Heart left ventricle (tissue), 16 donors: ENCODE measurements around the gene ELP2. TPM values are rescaled to one million over a fixed set of nuclear protein-coding genes. Genes with fewer than 3 reads are reported as not detected.

Experiments used
- ATAC-seq, 4 donors: fragments of 200-7000 bp; cut with Tn5 transposase; one replicate each; pipeline ENCODE4 v1.9.1; 2020 to 2022; ENCODE audit warnings: moderate library complexity in 4 of 4, mild to moderate bottlenecking in 3 of 4, moderate number of reproducible peaks in 1 of 4
- DNase-seq, 5 donors: peaks; one replicate each; pipeline ENCODE4 v3.0.0-alpha.2; 2020
- H3K27ac ChIP-seq, 12 donors: fragments of 200-600 bp; sonication (generic) in 4 of 12; one replicate each; pipeline versions ENCODE4 v1.5.0 to v1.8.0; 2016 to 2022; ENCODE audit warnings: mild to moderate bottlenecking in 2 of 12
- H3K27me3 ChIP-seq, 9 donors: fragments of 200-600 bp; sonication (generic) in 2 of 9; one replicate each; pipeline versions ENCODE4 v1.5.1 to v1.8.0; 2016 to 2022; ENCODE audit warnings: mild to moderate bottlenecking in 3 of 9
- H3K36me3 ChIP-seq, 9 donors: fragments of 200-600 bp; sonication (generic) in 2 of 9; one replicate each; pipeline versions ENCODE4 v1.5.0 to v1.8.0; 2018 to 2022; ENCODE audit warnings: mild to moderate bottlenecking in 2 of 9
- H3K4me1 ChIP-seq, 12 donors: fragments of 200-600 bp; sonication (generic) in 4 of 12; one replicate each; pipeline versions ENCODE4 v1.5.0 to v1.8.0; 2016 to 2022; ENCODE audit warnings: mild to moderate bottlenecking in 3 of 12
- H3K4me3 ChIP-seq, 12 donors: fragments of 200-600 bp; sonication (generic) in 4 of 12; one replicate each; pipeline versions ENCODE4 v1.5.0 to v1.8.0; 2017 to 2022; ENCODE audit warnings: mild to moderate bottlenecking in 9 of 12, moderate library complexity in 4 of 12
- H3K9me3 ChIP-seq, 12 donors: fragments of 200-600 bp; sonication (generic) in 4 of 12; one replicate each; pipeline versions ENCODE4 v1.5.0 to v1.8.0; 2016 to 2022; ENCODE audit warnings: mild to moderate bottlenecking in 1 of 12
- CTCF ChIP-seq, 12 donors: fragments of 200-600 bp; sonication (generic) in 4 of 12; IDR thresholded peaks; one replicate each; pipeline versions ENCODE4 v1.5.0 to v1.8.0; 2018 to 2022; ENCODE audit warnings: antibody characterized with exemption in 12 of 12, mild to moderate bottlenecking in 5 of 12
- POLR2A ChIP-seq, 2 donors: fragments of 450-650 bp; IDR thresholded peaks; one replicate each; pipeline ENCODE4 v1.6.1; 2017; ENCODE audit warnings: antibody characterized with exemption in 2 of 2, mild to moderate bottlenecking in 2 of 2, moderate library complexity in 2 of 2
- WGBS, 4 donors: extraction: QIAGEN DNeasy Blood & Tissue Kit in 2 of 4; methylation state at CpG; one replicate each; pipeline versions ENCODE4 v1.1.5 to v1.1.7; 2013 to 2018; 5-methylcytosine and 5-hydroxymethylcytosine counted together
- intact Hi-C, 10 donors: fragments of 100-400 bp; cut with DNase I; formaldehyde crosslinking; loops; one replicate each; pipeline versions ENCODE4 v1.11.1 to v1.14.2; 2022
- polyA plus RNA-seq, 2 donors: library from polyadenylated mRNA; stranded (reverse); fragments of 200-250 nt; gene quantifications; one replicate each; pipeline ENCODE4 v1.2.3, GENCODE V29; 2013
- total RNA-seq, 9 donors: library from RNA; depleted of rRNA in 2 of 9; stranded (reverse); fragments of >200 nt in 2 of 9; fragmentation: NEBNext Ultra II Directional in 3 of 9; extraction: Animal tissue kit (Norgen Biotek cat#: 25700) in 3 of 9; gene quantifications; one replicate each; pipeline versions ENCODE4 v1.1.0 to v1.2.4, GENCODE V29; 2016 to 2023
- donor health status: ischemic (EF 13 %, LVEDD 7.1; RV severe dilation, severe dysfunction).
- donor health status: healthy with polysubstance abuse.
- donor health status: DM: no; HTN: yes; CAD: no.
- donor health status: DM: no; HTN: no; CAD: no.
- donor health status: ischemic (EF 25% LVEDD 6.9; RV normal size, moderate dysfunction).
- donor health status: ischemic (EF 25% LVEDD 5.7; RV mildly dilated, moderate dysfunction).
- donor health status: healthy.
- donor health status: DM: yes; HTN: yes; CAD: no.
- donor health status: ischemic (EF 35%, LVEDD 5.7; RV mildly dilated, moderate dysfunction).
- donor health status: nonischemic (EF 11% LVEDD 7.7; RV severe dilation, severe dysfunction).
- donor health status: DM: yes; HTN: yes; CAD: no.
- donor health status: PGD.
- donor health status: ischemic (EF 29% LVEDD 5.4; RV normal size, mild dysfunction).
- donor health status: nonischemic (EF 23%, LVEDD 6.1; RV moderate dilation, normal function).

Gene ELP2
- total and polyA plus RNA-seq, 11 donors: 26.2 to 60.7 (median 46.1) TPM

DNA sequence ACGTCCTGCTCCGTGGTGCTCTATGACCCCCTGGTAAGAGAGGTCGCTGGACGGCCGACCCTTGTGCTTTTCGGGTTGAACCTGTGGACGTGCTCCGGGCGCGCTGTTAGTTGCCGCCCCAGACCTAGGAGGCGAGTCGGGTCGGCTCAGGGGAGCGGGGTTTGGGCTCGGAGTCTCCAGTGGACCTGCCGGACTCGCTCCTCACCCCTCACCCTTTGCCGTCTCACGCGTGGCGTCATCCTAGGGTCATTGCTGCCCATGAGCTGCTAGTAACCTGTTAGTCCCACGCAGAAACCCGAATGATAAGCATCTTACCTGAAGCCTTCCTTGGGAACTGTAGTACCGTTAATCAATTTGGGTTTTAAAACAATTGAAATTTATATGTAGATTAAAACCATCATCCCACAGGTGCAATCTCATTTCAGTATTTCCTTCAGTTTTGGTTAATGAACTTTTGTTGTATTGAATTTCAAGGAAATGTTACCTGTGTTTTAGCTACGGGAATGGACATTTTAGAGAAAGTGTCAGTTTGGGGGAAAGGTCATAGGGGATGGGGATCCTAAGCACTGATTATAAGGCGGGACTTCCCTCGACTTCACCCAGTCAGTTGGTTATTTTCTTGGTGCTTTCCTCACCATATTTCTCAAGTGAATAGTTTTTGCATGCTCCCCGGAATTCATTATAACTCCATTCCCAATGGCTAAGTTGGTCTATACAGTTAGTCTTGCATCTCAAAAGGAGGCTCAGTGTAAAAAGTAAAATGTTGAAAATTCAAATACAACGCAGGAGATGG is 536 bp downstream of the ELP2 start:
- no peak for DNase-seq
- intact Hi-C loops: loop anchor here in 2 of 10 donors (5.0 to 10.0 kb wide), 2 partner anchors 55 to 63 kb away; partner anchors contain the start of genes MOCOS (in 1 of the 2) and RPRD1A (in 1 of the 2)
- Histone ChIP-seq H3K27me3 (no peaks in the 10 kb centered on the region), H3K36me3 (peaks cover 0 to 27% (median 16%) of the 10 kb centered on the region in 9 donors), H3K27ac (peak overlapping the region; percentile 96 to 100 (median 99)), H3K4me1 (peaks cover 0 to 37% (median 30%) of the 10 kb centered on the region in 12 donors), H3K9me3 (no peaks in the 10 kb centered on the region), H3K4me3 (peak overlapping the region; percentile 69 to 100 (median 90))
- whole genome bisulfite sequencing, 4 donors: 2 to 4% (median 3%) methylated on average over 19 to 30 of the region's 30 CpGs
- TF ChIP-seq CTCF (IDR thresholded peaks at IDR 0.05) (no peak), POLR2A (IDR thresholded peaks at IDR 0.05) (no peak)
- ATAC-seq: peak; percentile 4 to 16 (median 8)

DNA sequence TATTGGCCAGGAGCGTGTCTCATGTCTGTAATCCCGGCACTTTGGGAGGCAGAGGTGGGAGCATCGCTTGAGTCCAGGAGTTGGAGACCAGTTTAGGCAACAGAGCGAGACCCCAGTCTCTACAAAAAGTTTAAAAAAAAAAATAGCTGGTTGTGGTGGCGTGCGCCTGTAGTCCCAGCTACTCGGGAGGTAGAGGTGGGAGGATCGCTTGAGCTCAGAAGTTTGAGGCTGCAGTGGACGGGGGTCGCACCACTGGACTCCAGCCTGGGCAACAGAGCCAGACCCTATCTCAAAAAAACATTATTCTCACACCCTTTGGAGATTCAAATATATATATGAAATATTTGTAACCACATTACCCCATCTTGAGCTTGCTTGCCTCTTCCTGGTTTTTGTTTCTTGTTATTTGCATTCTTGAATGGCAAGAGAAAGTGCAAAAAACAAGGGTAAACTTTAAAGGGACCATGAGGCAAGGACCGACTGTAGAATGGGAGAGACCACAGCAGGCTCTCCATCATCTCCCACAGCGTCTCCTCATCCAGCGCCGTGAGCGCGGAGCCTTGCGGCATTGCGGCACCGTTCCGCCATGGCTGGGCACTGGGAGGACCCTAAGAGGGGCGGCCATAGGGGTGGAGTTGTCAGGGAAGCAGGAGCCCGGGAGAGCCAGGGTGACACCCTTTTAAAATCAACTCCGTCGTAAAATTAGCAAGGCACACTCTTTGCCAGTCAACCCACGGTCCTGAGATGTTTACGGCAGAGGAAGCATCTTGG is 1.4 kb downstream of the ELP2 start:
- no peak for ATAC-seq
- H3K27me3 ChIP-seq: no peaks in the 10 kb centered on the region
- H3K4me3 ChIP-seq: peak overlapping the region in 11 of 12 donors; percentile 69 to 100 (median 93)
- intact Hi-C loops: loop anchor here in 2 of 10 donors (5.0 to 10.0 kb wide), 2 partner anchors 54 to 64 kb away; partner anchors contain the start of genes MOCOS (in 1 of the 2) and RPRD1A (in 1 of the 2)
- peak in 1 of 5 donors; percentile 52 for DNase-seq
- H3K27ac ChIP-seq: no peak overlapping the region
- H3K9me3 ChIP-seq: no peaks in the 10 kb centered on the region
- H3K36me3 ChIP-seq: peaks cover 0 to 33% (median 16%) of the 10 kb centered on the region in 9 donors
- 88 to 94% (median 91%) methylated on average over 26 of the region's 26 CpGs for WGBS, 4 donors
- TF ChIP-seq CTCF (IDR thresholded peaks at IDR 0.05) (no peak), POLR2A (IDR thresholded peaks at IDR 0.05) (no peak)
- H3K4me1 ChIP-seq: peaks cover 0 to 37% (median 31%) of the 10 kb centered on the region in 12 donors

DNA sequence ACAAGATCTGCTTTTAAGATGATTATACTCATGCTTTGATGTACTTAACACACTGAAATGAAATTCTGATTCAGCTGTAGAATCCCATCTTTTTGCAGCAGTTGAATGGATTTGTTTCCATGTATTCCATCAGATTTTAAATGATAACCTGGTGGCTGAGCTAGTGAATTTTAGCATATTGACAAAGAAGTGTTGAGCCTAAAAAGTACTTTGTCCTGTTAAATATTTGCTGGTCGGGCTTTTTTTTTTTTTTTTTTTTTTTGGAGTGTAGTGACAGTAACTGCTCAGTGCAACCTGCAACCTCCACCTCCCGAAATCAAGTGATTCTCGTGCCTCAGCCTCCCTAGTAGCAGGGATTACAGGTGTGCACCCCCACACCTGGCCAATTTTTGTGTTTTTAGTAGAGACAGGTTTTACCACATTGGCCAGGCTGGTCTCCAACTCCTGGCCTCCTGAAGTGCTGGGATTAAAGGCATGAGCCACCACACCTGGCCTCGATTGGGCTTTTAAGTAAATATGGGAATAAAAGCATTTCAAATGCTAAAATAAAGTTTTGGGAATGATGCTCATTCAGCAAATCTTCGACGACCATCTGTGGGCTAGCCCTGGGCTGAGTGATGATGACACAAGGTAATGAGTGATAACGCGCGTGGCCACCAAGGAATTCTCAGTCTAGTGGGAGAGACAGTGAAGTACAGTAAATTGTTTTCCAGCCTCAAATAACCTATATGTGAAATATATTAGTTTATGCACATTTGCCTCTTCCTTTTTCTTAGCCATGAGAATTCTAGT is 2.2 kb downstream of the ELP2 start:
- DNase-seq (no peak), ATAC-seq (no peak)
- Histone ChIP-seq H3K27me3 (no peaks in the 10 kb centered on the region), H3K9me3 (no peaks in the 10 kb centered on the region), H3K4me3 (peak overlapping the region in 1 of 12 donors; percentile 95), H3K27ac (no peak overlapping the region), H3K36me3 (peaks cover 0 to 38% (median 23%) of the 10 kb centered on the region in 9 donors), H3K4me1 (peaks cover 0 to 37% (median 31%) of the 10 kb centered on the region in 12 donors)
- WGBS, 4 donors: 90 to 91% (median 91%) methylated on average over 9 of the region's 9 CpGs
- intact Hi-C loops: loop anchor here in 2 of 10 donors (5.0 to 10.0 kb wide), 2 partner anchors 53 to 65 kb away; partner anchors contain the start of genes MOCOS (in 1 of the 2) and RPRD1A (in 1 of the 2)
- TF ChIP-seq POLR2A (IDR thresholded peaks at IDR 0.05): no peak
- no peak for TF ChIP-seq CTCF (IDR thresholded peaks at IDR 0.05)
